ENCODE measurements around the gene SLC28A1.
"Not testable (repeated sequence)": the region's sequence is repeated elsewhere in the genome, so short reads cannot be mapped to it uniquely, and the experiment has no call there.

Gene SLC28A1

DNA sequence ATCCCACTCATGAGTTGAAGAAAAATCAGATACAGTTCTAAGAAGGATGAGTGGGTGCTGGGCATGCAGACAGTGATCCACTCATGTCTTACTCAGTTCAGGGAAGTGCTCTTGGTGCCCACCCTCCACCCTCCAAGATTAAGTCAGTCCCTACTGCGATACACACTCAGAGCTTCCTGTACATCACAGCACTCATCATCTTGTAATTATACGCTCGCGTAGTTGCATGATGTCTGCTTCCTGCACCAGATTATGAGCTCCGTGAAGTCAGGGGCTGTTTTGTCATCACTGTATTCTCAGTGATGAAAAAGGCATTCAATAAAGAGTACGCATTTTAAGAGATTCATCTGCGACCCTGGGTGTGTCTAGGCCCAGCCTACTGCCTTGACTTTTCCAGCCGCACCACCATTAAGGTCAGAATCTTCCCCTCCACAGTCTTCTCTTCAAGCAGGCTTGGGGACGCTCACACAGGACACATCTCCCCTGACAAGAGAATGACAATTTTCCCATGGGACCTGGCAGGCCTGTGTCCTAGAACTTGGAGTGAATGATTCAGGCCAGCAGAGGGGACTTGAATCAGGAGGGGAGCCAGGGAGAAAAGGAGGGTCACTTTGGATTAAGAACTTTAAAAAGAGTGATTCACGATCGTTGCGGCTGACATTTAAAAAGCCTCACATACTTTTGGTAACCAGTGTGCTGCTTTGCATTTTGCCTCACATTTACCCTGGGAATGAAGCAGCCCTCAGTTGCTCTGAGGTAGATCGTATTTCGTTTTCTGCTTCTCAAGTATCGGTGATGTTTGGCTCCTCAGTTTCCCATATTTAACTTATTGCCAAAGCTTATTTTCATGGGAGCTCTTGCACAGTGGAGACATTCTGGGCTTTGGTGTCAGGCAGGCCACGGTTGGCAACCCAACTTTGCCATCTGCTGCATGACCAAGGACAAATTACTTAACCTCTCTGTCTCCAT, 89.3 kb downstream of the SLC28A1 start:
- no peak for DNase-seq

GRCh38 chr15:84975871-84976351, 91.4 kb downstream of the SLC28A1 start:
- DNase-seq: no peak

- DNase-seq: no peak
These were observed 92.4 kb downstream of the SLC28A1 start for GRCh38 chr15:84976746-84977345.

GRCh38 chr15:84979651-84980050, 95.2 kb downstream of the SLC28A1 start:
- DNase-seq: no peak

- peak; percentile 61 for DNase-seq
These were observed 96.0 kb downstream of the SLC28A1 start for GRCh38 chr15:84980196-84981053.

GRCh38 chr15:84981054-84981710, 96.7 kb downstream of the SLC28A1 start:
- peak; percentile 78 for DNase-seq

DNA sequence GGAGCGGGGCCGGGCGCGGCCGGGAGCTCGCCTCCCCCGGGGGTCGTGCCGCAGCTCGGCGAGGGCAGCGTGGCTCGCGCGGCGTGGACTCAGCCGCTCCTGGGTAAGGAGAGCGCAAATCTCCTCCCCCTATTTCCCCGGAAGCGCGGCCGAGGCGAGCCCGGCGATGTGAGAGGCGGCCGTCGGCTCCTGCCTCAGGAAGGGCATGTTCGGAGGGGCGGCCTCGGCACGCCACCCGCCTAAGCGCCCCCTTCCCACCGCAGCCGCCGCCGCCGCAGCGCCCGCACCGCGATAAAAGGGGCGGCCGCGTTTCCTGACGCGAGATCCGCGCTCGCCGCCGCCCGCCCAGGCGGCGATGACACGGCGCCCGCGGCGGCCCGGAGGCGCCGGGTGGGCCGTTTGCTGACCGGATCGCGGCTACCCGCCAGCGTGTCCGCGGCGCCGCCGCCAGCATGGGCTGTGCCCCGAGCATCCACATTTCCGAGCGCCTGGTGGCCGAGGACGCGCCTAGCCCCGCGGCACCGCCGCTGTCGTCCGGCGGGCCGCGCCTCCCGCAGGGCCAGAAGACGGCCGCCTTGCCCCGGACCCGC, 97.3 kb downstream of the SLC28A1 start, which contains the start of gene PDE8A:
Gene PDE8A, plus strand, starts transcription at position 146 of the 590 bp plus-strand sequence. Its CDS starts 307 bp downstream, at position 453.
- no peak for DNase-seq

DNA sequence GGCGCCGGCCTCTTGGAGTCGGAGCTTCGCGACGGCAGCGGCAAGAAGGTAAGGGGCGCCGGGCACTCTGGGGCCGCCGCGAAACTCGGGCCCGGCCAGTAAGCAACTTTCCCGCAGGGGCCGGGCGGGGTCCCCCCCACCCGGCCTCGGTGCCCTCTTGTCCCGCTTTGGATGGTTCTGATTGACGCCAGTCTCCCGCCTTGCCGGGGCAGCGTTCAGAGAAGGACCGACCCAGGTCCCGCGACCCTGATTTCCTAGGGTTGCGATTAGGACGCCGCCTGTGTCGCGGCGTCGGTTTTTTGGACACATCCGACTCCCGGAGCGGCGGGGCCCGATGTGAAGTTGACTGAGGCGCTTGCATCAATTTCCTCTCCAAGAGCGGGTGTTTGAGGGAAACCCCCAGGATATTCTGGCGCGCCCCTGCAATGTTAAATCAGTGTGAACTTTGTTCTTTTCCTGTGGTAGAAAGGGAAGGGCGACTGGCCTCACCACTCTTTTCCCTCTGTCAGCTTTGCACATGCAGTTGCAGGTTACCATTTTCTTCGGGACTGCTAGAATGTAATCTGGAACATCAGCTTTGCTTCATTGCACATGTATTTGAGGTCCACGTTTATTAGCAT, 97.9 kb downstream of the SLC28A1 start:
- no peak for DNase-seq

- DNase-seq: no peak
These were observed 98.8 kb downstream of the SLC28A1 start for GRCh38 chr15:84983294-84983693.

- DNase-seq: no peak
These were observed 99.2 kb downstream of the SLC28A1 start for GRCh38 chr15:84983711-84984110.

GRCh38 chr15:84985158-84985557, 100.7 kb downstream of the SLC28A1 start:
- no peak for DNase-seq

DNA sequence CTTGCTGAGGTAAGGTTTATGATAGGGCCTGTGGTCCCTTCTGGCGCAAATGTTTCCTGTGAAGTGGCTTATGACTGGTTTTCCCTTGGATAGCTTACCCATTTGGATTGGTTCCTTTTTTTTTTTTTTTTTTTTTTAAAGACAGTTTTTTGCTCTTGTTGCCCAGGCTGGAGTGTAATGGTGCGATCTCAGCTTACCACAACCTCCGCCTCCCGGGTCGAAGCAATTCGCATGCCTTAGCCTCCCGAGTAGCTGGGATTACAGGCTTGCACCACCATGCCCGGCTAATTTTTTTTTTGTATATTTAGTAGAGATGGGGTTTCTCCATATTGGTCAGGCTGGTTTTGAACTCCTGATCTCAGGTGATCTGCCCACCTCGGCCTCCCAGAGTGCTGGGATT, 102.9 kb downstream of the SLC28A1 start:
- DNase-seq: not testable (repeated sequence)

GRCh38 chr15:84987949-84988624, 103.6 kb downstream of the SLC28A1 start:
- no peak for DNase-seq

GRCh38 chr15:84988909-84989644, 104.6 kb downstream of the SLC28A1 start:
- DNase-seq: no peak

GRCh38 chr15:84990507-84990906, 106.0 kb downstream of the SLC28A1 start:
- no peak for DNase-seq

DNA sequence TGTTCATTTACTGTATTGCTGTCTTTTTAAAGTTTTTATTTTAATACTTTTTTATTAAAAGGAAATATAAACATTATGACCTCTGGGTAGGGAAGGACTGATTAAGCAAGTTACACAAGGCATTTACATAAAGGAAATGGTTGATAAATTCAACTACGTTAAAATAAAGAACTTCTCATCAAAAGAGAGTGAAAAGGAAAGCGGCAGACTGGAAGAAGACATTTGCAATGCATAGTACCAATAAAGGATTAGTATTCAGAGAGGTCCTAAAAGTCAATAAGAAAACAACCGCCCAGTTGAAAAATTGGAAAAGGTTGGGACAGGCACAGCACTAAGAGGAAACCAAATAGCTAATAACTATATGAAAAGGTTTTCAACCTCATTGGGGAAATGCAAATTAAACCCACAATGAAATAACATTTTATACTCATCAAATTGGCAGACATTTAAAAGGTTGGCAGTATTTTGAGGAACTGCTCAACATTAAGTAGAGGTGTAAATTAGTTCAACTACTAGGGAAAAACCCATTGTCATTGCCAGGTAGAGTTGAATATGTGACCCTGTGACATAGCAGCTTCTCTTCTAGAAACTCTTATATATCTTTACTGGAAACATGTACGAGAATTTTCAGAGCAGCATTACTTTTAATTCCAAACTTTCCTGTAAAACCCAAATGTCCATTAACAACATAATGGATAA, 106.7 kb downstream of the SLC28A1 start:
- no peak for DNase-seq

GRCh38 chr15:84992157-84992944, 107.9 kb downstream of the SLC28A1 start:
- DNase-seq: no peak
